Kidney (tissue), 14 donors: ENCODE measurements around the gene COX17. TPM values are rescaled to one million over a fixed set of nuclear protein-coding genes. Genes with fewer than 3 reads are reported as not detected.

Experiments
- DNase-seq, 5 donors: peaks; one replicate each; pipeline ENCODE4 v3.0.0-alpha.2; 2013 to 2020
- FAIRE-seq: peaks from 2 replicates; lab custom pipeline; 2012; peaks lifted over from hg19 to GRCh38; lab: Jason Lieb, UNC
- H3K27ac ChIP-seq, 2 donors: one replicate each; pipeline ENCODE4 v1.7.0; 2013; ENCODE audit warnings: low read depth in 2 of 2, low read length in 2 of 2, inconsistent platforms in 1 of 2
- H3K27me3 ChIP-seq: one replicate; pipeline ENCODE4 v1.7.1; 2013; ENCODE audit warnings: low read length, inconsistent platforms; ENCODE audit not compliant: control insufficient read depth, insufficient read depth
- H3K36me3 ChIP-seq, 3 donors: one replicate each; pipeline versions ENCODE4 v1.7.0 to v1.7.1; 2013; ENCODE audit warnings: low read length in 3 of 3, control low read depth in 1 of 3, inconsistent platforms in 1 of 3; ENCODE audit not compliant: insufficient read depth in 3 of 3, control insufficient read depth in 2 of 3
- H3K4me1 ChIP-seq, 3 donors: one replicate each; pipeline versions ENCODE4 v1.7.0 to v1.7.1; 2013; ENCODE audit warnings: low read length in 3 of 3, inconsistent platforms in 1 of 3, low read depth in 1 of 3; ENCODE audit not compliant: control insufficient read depth in 2 of 3, insufficient read depth in 2 of 3
- H3K4me3 ChIP-seq, 3 donors: one replicate each; pipeline versions ENCODE4 v1.7.0 to v1.8.1; 2013; ENCODE audit warnings: low read length in 3 of 3, control low read depth in 1 of 3, inconsistent platforms in 1 of 3
- H3K9ac ChIP-seq, 3 donors: one replicate each; pipeline versions ENCODE4 v1.7.0 to v1.7.1; 2013; ENCODE audit warnings: low read length in 3 of 3, control low read depth in 1 of 3, inconsistent platforms in 1 of 3
- H3K9me3 ChIP-seq, 3 donors: one replicate each; pipeline versions ENCODE4 v1.7.0 to v1.7.1; 2013; ENCODE audit warnings: low read length in 3 of 3, control low read depth in 1 of 3, inconsistent platforms in 1 of 3; ENCODE audit not compliant: control insufficient read depth in 2 of 3, insufficient read depth in 1 of 3
- CTCF ChIP-seq: IDR thresholded peaks from 3 replicates; pipeline ENCODE4 v1.5.1; 2012; ENCODE audit warnings: mild to moderate bottlenecking, moderate library complexity, borderline replicate concordance; ENCODE audit not compliant: insufficient read depth; ENCODE audit errors: extremely low read depth
- intact Hi-C: fragments of 100-400 bp; cut with DNase I; formaldehyde crosslinking; loops from one replicate; pipeline ENCODE4 v1.11.1; 2022
- polyA plus RNA-seq: library from polyadenylated mRNA; stranded (reverse); fragments of 350-450 nt; fragmentation: Illumina TruSeq; extraction: RNeasy Lipid Tissue Mini Kit (QIAGEN cat#74804); gene quantifications from one replicate; pipeline ENCODE4 v1.2.3, GENCODE V29; 2014; ENCODE audit warnings: low read depth, low replicate concordance; ENCODE audit not compliant: insufficient read depth
- total RNA-seq: library from RNA; stranded (reverse); fragmentation: NEBNext Ultra II Directional; extraction: Animal tissue kit (Norgen Biotek cat#: 25700); gene quantifications from one replicate; pipeline ENCODE4 v1.2.1, GENCODE V29; 2021
- donor health status: control.
- donor health status: control.
- donor health status: control.
- donor health status: control.
- donor health status: control.
- donor health status: DM: yes; HTN: yes; CAD: no.
- donor health status: Normal renal cell carcinoma (clear cell type).

The COX17 gene
- total and polyA plus RNA-seq, 2 donors from 2014 or later = 46.4 to 218 TPM

DNA sequence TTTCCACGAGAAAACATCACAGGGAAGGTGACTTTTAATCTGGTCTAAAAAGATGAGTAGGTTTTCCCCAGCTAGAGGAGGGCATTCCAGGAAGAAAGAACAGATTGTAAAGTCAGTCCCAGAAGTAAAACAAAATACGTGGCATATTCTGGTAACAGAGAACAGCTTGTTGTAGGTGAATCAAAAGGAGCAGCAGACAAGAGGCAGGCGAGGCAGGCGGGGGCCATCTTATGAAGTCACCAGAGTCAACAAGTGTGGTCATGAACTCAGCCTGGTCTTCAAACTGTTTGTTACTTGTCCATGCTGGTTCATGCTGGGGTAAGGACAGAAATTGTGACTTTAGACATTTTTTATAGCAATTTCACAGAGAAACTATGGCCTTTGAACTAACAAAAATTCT lies 12.8 kb downstream of the COX17 start:
- H3K9ac ChIP-seq = no peak overlapping the region
- H3K4me3 ChIP-seq = no peak overlapping the region
- no peaks in the 10 kb centered on the region for H3K9me3 ChIP-seq
- peaks cover 0 to 7% (median 0%) of the 10 kb centered on the region in 3 donors for H3K36me3 ChIP-seq
- no peak overlapping the region for H3K27ac ChIP-seq
- TF ChIP-seq CTCF = no peak
- H3K4me1 ChIP-seq = peaks cover 0 to 4% (median 0%) of the 10 kb centered on the region in 3 donors
- intact Hi-C loops = no loop called here
- H3K27me3 ChIP-seq = no peaks in the 10 kb centered on the region
- FAIRE-seq = no peak
- no peak for DNase-seq

GRCh38 chr3:119663885-119664284 lies 13.3 kb downstream of the COX17 start:
- DNase-seq = no peak
- Histone ChIP-seq H3K9me3 (no peaks in the 10 kb centered on the region), H3K4me1 (peaks cover 0 to 4% (median 0%) of the 10 kb centered on the region in 3 donors), H3K36me3 (peaks cover 0 to 6% (median 0%) of the 10 kb centered on the region in 3 donors), H3K27me3 (no peaks in the 10 kb centered on the region), H3K4me3 (no peak overlapping the region), H3K27ac (no peak overlapping the region), H3K9ac (no peak overlapping the region)
- intact Hi-C loops = no loop called here
- FAIRE-seq = no peak
- TF ChIP-seq CTCF = no peak

- FAIRE-seq = no peak
- Histone ChIP-seq H3K27ac (no peak overlapping the region), H3K4me3 (no peak overlapping the region), H3K27me3 (no peaks in the 10 kb centered on the region), H3K36me3 (peaks cover 0 to 2% (median 0%) of the 10 kb centered on the region in 3 donors), H3K9me3 (no peaks in the 10 kb centered on the region), H3K9ac (no peak overlapping the region), H3K4me1 (peaks cover 0 to 4% (median 0%) of the 10 kb centered on the region in 3 donors)
- TF ChIP-seq CTCF = no peak
- intact Hi-C loops = no loop called here
- peak in 3 of 5 donors; percentile 22 to 59 (median 57) for DNase-seq
These were observed 14.4 kb downstream of the COX17 start for GRCh38 chr3:119662604-119663373.
